Measurements from ENCODE around the gene IL24.

IL24 gene

DNA sequence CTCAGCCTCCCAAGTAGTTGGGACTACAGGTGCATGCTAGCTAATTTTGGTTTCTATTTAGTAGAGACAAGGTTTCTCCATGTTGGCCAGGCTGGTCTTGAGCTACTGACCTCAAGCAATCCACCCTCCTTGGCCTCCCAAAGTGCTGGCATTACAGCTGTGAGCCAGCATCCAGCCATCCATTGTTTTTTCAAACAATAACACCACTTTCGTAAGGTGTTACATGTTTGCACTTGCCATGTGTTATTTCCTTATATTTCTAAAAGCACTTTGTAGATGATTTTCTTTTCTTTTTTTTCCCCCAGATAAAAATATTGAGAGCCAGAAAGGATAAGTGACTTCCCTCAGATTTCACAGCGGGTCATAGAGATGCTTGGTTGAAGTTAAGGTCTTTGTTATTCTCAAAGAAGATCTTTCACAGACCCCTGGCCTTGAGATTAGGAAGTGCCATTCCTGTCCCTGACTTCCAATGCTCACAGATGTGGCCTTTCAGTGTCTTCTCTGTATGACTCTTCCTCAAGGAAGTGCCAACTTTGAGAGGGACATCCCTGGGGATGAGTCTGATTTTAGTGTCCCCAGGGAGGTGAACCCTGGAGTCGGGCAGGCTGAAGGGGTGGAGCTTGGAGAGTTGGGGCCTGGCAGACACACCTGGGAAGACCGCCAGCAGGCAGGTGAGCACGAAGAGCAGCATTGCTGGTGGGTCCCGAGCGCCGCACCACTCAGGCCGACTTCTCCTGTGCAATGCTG, 42.8 kb downstream of the IL24 start:
- H3K4me3 ChIP-seq (ENCODE audit: low read depth, low read length), result no peak overlapping the region

DNA sequence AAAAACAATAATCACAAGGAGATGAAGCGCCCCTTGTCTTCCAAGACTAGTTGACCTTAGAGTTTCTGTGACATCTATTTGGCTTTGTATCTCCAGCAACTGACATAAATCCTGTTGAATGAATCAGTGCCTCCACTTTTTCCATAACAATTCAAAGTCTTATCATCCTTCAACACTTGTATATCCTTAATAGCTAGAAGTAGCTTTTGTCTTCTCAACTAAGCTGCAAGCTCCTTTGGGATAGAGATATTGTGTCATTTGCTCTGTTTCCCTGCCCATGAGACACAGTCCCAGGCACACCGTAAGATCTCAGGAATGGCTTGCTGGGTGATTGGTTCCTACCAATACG, 43.3 kb downstream of the IL24 start:
- H3K4me3 ChIP-seq (ENCODE audit: low read depth, low read length), result no peak overlapping the region
- no peak for TF ChIP-seq CTCF (IDR thresholded peaks at IDR 0.05; ENCODE audit: low read depth, low read length)

More for the DNA sequence above, 42.8 kb downstream of the IL24 start:
- no peak for TF ChIP-seq CTCF (IDR thresholded peaks at IDR 0.05; ENCODE audit: low read depth, low read length)

- no peak overlapping the region for H3K4me3 ChIP-seq (ENCODE audit: low read depth, low read length)
- TF ChIP-seq CTCF (IDR thresholded peaks at IDR 0.05; ENCODE audit: low read depth, low read length), result no peak
Observed at GRCh38 chr1:206941766-206942418, 44.6 kb downstream of the IL24 start.

DNA sequence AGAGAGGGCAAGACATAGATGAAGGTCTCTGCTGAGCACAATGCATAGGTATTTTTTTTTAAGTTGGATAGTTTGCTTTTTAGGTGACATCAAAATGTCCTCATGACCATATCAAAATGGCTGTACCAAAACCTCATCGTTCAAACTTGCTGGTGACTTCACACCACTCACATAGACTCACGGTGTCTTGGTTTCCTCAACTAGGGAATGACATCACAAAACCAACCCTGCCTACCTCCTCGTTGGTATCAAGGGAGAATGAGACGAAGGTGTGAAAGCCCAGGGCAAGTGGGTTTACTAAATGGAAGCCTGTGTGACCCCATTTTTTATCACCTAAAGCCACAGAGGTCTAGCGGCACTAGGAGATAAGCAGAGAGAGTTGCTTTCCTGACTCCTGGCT, 47.5 kb downstream of the IL24 start:
- H3K4me3 ChIP-seq (ENCODE audit: low read depth, low read length), result no peak overlapping the region
- TF ChIP-seq CTCF (IDR thresholded peaks at IDR 0.05; ENCODE audit: low read depth, low read length), result no peak

- no peak for TF ChIP-seq CTCF (IDR thresholded peaks at IDR 0.05; ENCODE audit: low read depth, low read length)
- H3K4me3 ChIP-seq (ENCODE audit: low read depth, low read length), result no peak overlapping the region
Observed at GRCh38 chr1:206945779-206946178, 48.5 kb downstream of the IL24 start.

DNA sequence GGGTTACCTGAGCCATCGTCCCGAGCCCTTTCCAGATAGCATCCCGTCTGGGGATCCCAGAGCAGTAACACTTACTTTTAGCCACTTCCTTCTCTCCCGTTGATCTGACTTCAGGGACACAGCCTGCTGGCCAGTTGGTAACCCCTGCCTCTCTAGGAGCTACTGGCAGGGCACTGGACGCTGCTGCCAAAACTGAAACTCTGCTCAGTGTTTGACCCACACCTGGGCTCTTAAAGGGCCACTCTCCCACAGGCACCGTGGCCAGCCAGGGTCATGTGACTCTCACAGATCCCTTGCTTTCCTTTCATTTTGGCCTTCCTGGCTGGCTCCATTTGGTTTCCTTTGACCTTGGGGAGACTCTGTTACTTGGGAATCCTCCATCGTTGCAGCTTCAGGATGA, 49.0 kb downstream of the IL24 start, which contains the start of gene PIGR:
Gene PIGR (minus strand): TSS at position 206 of the 400 bp plus-strand sequence. CDS start 5,935 bp downstream, outside the sequence.
- H3K4me3 ChIP-seq (ENCODE audit: low read depth, low read length), result no peak within 1 kb of the TSS
- TF ChIP-seq CTCF (IDR thresholded peaks at IDR 0.05; ENCODE audit: low read depth, low read length), result no peak

DNA sequence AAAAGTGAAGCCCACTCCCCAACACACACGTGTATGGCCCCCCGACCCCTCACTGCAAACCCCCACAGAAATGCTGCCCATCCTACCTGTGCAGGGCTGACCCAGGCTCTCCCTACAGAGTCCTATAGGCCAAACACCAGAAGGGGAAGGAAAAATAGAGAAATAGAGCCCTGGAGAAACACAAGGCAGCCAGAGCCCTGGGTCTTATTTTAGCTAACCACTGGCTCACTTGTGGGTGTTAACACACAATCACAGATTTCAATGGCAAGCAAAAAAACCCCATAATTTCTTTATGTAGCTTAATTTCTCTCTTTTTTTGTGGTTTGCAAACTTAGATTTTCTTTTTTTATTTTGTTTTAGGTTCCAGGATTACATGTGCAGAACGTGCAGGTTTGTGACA, 50.0 kb downstream of the IL24 start:
- TF ChIP-seq CTCF (IDR thresholded peaks at IDR 0.05; ENCODE audit: low read depth, low read length), result no peak

More for the DNA sequence above, 50.0 kb downstream of the IL24 start:
- no peak overlapping the region for H3K4me3 ChIP-seq (ENCODE audit: low read depth, low read length)

All from WI38 (cell line).